GM18858 (cell line): ENCODE results near the gene NTRK2.
A peak's percentile ranks its signal among the peaks of the same experiment; 100 is the strongest.

Experiments used
- ATAC-seq: cut with Tn5 transposase; IDR thresholded peaks from one replicate; pipeline ENCODE4 v1.9.1; 2021; ENCODE audit not compliant: unreplicated experiment

NTRK2 gene

GRCh38 chr9:84929068-84929467, 259.5 kb downstream of the NTRK2 start:
- no peak for ATAC-seq

DNA sequence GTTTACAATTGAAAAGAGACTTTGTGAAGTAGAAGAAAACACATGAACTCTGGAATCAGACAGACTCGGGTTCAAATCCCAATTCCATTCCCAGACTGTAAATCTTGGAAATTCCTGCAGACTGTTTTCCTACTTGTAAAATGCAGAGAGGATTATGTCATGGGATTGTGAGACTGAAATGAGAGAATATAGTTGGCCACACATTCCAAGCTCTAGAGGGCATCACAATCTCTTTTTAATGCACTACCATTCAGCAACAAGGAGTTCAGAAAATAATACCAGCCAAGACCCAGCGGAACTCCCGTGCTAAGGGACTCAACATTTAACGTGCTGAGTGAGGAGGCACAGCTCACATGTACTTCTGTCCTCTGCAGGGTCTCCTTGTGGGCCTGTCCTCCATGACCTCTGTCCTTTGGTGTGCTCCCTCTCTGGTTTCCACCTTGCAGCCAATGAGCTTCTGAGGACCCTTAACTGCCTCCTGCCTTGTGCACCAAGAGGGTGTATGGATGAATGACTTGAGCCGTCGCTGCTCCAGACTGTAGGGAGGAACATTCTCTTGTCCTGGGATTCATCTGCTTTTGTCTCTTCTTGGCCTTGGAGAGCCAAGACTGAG, 263.5 kb downstream of the NTRK2 start:
- ATAC-seq = no peak

DNA sequence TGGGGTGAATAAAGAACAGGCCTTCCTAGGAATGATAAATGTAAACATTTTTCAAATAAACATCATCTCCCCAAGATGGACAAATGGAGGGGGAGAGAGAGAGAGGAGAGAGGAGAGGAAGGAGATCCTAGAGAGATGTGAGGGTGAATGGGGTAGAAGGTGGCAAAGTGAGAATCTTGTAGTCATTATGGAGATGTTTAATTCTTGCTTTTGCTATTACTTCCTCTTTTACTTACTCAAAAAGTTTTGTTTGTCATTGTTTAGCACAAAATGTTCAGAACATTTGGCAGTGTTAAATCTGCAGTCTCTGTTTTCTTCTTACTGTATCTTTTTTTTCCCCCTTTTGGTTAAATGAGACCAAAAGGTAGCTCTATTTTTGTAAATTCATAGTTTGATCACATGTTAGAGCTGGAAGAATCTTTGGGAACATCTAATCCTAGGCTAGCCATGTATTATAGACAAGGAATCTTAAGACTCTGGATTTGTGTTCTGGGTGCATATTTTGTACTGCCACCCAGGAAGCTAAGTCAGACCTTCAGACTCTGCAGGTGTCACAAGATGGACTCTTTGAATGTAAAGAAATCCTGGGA, 266.1 kb downstream of the NTRK2 start:
- ATAC-seq = no peak

DNA sequence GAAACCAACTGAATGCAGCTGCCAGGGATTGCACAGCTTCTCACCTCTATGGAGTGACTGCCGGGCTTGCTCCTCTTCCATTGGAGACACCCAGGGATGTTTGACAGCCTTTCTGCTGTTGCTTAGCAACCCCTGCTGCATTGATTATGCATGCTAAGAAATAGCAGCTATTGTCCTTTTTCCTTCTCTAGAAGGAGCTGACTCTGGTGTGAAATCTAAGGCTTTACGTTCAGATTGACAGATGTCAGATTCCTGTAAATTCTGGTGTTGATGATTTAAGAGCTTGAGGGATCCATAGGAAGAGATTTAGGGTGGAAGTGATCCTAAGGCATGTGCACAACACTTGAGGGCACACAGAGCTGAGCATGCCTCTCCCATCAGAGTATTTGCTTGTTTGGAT, 267.7 kb downstream of the NTRK2 start:
- no peak for ATAC-seq

DNA sequence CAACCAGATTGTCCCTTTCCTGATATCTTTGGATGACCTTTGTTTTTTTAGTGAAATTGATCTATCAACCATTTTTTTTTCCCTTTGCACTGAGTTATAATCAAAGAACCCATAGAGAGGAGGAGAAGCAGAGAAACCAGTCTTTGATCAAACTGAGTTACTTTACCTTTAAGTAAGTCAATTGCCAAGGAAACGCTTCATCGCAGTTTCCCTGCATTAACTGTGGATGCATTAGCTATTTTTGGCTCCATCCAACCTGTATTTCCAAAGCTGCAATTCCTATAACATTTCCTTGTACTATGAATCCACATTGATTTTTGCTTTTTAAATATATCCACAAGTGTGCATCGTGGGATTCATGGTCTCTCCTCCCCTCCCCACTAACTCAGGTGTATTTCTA, 268.1 kb downstream of the NTRK2 start:
- no peak for ATAC-seq

GRCh38 chr9:84939774-84940173, 270.2 kb downstream of the NTRK2 start:
- no peak for ATAC-seq

DNA sequence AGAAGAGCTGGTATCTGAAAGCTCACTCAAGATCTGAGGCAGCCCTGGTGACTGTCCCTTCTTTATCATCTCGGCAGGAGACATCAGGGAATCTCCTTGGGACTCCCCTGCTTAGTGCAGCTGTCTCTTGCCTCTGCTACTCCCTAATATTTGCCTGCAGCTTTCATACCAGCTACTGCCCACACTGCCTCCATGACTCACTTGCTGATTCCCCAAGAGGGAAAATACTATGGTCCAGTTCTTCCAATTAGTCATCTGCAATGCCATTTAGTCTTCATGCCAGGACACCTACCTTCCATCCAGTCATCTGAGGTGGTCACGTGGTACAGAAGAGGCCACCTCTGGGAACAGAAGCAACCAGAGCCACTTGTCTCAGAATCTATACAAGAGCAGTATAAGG, 270.8 kb downstream of the NTRK2 start:
- no peak for ATAC-seq

DNA sequence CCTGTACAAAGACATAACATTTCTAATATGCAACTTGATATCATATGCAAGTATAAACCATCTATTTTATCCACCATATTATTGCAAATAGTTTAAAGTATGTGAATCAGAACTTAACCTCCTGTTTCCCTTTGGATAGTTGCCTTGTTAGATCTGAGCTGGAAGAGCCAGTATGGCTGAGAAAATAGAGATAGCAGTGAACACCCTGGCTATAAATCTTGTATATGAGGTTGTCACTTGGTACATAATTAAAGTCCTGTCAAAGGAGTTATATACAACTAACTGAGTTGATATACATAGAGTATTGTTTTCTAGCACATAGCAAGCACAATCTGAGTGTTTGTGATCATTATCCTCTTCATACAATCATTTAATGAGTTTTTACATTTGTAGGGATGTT, 272.3 kb downstream of the NTRK2 start:
- ATAC-seq = no peak

- no peak for ATAC-seq
Measured at GRCh38 chr9:84943482-84944050, 274.0 kb downstream of the NTRK2 start.

GRCh38 chr9:84945878-84946538, 276.5 kb downstream of the NTRK2 start:
- no peak for ATAC-seq

DNA sequence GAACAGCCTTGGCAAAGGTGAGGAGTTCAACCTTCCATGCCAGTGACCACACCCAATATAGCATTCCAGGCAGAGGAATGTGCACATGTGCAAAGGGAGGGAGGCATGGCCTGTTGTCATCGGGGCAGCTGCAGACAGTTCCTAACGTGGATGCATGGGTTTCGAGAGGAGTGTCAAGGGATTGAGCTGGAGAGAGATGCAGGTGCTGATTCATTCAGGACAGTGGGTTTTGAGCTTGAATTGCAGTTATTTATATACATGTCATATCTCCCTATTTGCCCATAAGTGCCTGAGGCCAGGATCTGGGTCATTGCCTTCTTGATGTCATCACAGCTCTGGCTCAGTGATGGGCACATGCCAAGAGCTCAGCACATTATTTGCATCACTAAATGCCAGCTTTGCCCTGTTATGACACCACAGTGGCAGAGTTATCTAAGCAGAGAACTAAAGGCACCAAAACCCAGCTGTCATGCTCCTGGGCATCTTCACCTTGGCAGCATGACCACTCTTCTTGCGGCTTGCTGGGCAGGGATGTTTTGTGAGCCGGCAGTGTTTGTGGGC, 278.0 kb downstream of the NTRK2 start:
- ATAC-seq = no peak

- ATAC-seq = no peak
Measured at GRCh38 chr9:84949258-84949657, 279.7 kb downstream of the NTRK2 start.

DNA sequence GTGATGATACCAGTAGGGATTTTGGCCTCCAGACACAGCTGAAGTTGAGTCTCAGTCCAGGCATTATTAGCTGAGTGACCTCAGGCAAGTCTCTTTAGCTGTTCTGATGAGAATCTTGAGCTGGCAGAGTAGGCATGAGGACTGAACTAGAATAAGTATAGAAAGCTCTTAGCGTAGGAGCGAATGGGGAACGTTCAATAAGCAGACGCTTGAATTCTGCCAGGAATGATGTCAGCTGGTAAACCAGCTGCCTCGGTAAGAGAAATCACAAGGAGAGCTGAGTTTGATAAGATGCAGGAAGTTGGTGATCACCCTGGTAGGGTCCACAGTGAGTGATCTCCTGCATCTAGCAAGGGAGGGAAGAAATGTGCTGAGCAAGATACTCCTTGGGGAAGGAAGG, 280.4 kb downstream of the NTRK2 start:
- ATAC-seq = no peak

DNA sequence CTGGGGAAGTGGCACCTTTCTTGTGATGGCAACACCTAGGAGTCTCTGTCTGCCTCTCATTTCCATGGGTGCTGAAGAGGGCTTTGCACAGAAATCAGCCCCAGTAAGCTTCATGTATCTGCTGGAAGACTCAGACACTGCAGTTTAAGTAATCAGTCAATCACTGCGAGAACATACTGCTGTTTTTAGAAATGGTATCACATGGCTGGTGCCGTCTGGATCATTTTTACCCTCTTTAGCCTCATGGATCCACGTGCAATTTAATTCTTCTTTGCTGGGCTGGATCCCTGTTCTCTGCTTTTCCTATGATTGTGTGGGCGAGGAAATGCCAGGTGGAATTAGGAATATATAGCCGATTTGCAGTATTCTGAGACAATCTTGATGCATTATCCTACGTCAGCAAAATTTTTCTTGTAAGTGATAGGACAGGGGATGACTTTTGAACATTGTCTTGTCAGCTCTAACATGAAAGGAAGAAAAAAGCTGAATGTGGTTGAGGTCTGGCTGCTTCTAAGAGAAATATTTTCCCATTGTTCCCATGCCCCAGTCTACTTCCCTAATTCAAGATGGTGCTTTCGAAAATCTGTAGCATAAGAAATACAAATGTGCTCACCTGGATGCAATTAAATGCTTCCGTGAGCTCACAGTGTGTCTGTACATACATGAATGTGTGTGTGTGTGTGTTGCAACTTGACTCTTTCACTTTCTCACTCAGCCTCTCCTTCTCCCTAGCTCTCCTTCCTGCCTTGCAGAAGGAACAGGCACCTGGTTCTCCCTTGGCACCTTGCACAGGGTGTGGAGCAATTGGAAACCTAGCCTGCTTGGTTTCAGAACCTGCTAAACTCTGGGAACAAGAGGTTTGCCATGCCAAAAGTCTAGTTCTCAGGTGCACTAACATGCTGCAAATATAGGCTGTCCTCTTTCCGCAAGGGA, 281.6 kb downstream of the NTRK2 start:
- ATAC-seq = no peak

DNA sequence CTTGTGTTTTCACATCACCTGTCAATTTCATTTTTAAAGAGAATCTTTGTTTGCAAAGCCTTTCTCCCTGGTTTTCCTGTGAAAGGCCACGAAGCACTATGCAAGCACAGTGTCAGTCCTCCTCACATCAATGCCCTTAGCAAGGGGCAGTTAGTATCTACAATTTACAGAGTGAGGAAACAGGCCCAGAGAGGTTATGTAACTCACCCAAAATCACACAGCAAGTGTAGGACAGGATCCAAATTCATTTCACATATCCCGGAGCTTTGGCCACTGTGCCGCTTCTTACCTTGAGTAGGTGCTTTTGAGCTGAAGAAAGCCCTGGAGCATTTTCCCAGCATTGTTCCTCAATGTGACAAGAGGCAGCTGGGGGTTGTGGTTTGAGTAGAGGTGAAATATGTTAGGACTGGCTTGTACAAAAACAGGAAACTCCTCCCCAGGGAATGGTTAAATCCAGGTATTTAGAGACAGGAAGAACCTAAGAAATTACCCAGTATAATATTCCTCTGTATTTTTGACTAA, 283.8 kb downstream of the NTRK2 start:
- ATAC-seq = no peak

DNA sequence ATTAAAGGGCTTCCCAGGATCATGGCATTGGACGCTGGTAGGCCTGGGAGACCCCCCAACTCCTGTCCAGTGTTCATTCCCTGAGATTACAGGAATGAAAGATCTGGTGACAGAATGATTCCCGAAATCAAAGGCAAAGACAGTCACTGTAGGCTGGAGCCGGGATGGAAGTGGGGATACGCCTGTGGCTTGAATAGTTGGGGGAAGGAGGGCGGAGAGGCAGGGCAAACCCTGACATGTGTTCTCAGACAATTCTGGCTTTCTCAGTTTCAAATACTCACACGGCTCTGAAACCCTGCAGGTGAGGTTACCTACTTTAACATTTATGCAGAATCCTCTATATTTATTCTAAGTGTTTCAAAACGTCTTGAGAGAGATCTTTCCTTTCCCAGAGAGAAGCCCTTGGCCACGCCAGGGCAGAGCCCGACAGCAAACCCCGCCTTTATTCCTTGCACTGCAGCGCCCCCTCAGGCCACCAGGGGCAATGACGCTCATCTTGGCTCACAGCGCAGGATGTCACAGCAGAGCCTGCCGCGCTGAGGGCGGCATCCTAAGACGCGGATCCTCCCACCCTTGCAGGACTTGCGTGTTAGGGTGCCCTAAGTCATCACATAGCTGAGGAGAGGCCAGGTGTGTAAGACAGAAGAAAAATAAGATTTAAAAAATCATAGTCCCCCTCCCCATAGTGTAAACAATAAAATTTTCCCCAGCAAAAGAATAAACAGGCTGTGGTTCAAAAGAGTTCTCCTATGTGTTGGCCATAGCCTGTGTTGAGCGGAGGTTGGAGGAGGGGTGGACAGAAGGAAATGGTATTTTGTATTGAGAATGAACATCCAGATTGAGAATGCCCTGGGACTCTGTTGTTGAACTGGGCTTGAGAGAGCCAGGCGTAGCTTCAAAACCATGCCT, 284.5 kb downstream of the NTRK2 start:
- ATAC-seq = peak; percentile 94

- no peak for ATAC-seq
Measured at GRCh38 chr9:84955155-84955554, 285.6 kb downstream of the NTRK2 start.

GRCh38 chr9:84955971-84956370, 286.4 kb downstream of the NTRK2 start:
- ATAC-seq = no peak

DNA sequence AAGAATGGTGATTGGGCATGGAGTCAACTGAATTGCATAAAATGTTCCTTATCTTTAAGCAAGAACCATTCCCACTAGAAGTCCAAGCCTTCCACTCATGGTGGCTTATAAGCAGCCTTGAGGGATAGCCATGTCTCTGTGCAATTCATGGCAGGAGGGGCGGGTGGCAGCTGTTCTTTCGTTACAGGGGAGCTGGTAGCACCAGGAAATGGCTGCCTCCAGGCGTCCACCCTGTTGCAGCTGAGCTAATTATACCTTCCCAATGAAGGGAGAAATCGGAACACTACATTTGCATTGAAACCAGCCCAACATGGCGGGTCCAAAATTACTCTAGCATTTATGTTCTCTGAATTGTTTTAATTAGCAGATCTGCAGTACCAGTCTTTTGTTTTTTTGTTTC, 289.8 kb downstream of the NTRK2 start:
- no peak for ATAC-seq
